ENCODE results near the gene ADIPOQ.
A peak's percentile ranks its signal among the peaks of the same experiment; 100 is the strongest.
"Not testable (repeated sequence)": the region's sequence is repeated elsewhere in the genome, so short reads cannot be mapped to it uniquely, and the experiment has no call there.

Gene ADIPOQ

DNA sequence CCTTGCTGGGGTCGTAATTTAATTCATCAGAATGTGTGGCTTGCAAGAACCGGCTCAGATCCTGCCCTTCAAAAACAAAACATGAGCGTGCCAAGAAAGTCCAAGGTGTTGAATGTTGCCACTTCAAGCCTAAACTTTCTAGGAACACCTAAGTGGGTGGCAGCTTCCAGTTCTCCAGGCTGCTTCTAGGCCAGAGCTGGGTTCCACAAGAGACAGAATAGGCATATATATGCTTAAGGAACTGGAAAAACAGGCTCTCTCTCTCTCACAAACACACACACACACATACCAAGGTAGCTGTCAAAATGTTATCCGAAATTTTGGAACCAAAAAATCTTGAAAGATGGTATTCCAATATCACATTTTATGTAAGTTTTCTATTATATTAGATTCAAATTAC lies 890 bp upstream of the ADIPOQ start:
- H3K4me1 Mint-ChIP-seq (ENCODE audit: low read depth) = peaks cover 53% of the 10 kb centered on the region
- peaks cover 1% of the 10 kb centered on the region for H3K27me3 Mint-ChIP-seq
- intact Hi-C loops (cut with micrococcal nuclease) = no loop called here
- H3K4me3 Mint-ChIP-seq = no peak overlapping the region
- H3K36me3 Mint-ChIP-seq (ENCODE audit: low read depth) = no peaks in the 10 kb centered on the region
- no peaks in the 10 kb centered on the region for H3K9me3 Mint-ChIP-seq
- peak overlapping the region; percentile 41 for H3K27ac Mint-ChIP-seq

DNA sequence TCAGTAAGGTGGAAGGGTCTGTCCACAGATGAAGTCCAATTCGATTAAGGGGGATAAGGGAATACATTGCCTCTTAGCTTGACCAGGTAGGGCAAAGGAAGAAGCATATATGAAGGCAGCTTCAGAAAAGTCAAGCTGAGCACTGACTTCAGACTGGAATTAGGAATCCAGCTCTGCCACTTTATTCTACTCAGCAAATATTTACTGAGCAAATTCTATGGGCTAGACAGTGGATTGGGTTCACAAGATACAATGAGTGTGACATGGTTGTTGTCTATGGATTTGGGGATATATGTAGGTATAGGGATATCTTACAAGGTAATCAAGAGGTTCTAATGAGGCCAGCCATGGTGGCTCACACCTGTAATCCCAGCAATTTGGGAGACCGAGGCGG lies 526 bp downstream of the ADIPOQ start:
- H3K27me3 Mint-ChIP-seq = peaks cover 1% of the 10 kb centered on the region
- intact Hi-C loops (cut with micrococcal nuclease) = no loop called here
- H3K36me3 Mint-ChIP-seq (ENCODE audit: low read depth) = no peaks in the 10 kb centered on the region
- no peak overlapping the region for H3K4me3 Mint-ChIP-seq
- peaks cover 54% of the 10 kb centered on the region for H3K4me1 Mint-ChIP-seq (ENCODE audit: low read depth)
- peak overlapping the region; percentile 52 for H3K27ac Mint-ChIP-seq
- H3K9me3 Mint-ChIP-seq = peaks cover 5% of the 10 kb centered on the region

DNA sequence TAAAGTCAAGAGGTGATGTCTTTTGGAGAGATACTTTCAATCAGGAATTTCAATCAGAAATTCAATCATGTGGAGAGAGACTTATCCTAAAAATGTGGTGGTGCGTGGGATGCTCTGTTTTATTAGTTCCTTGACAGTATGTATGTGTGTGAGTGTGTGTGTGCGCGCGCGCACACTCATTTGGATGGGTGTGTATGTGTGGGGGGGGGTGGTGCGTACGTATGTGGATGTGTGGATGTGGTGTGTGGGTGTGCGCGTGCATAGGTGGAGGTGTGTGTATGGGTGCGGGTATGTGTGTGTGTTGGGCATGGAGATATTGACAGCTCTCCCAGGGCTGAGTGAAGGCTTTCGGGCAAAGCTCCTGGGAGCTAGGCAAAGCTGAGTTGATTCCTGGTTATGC lies 2.4 kb downstream of the ADIPOQ start:
- H3K9me3 Mint-ChIP-seq = peaks cover 8% of the 10 kb centered on the region
- peaks cover 1% of the 10 kb centered on the region for H3K27me3 Mint-ChIP-seq
- no peak overlapping the region for H3K4me3 Mint-ChIP-seq
- intact Hi-C loops (cut with micrococcal nuclease) = loop anchor here (5.0 kb wide), 3 partner anchors 87 to 322 kb away; partner anchors contain the start of gene ST6GAL1
- H3K4me1 Mint-ChIP-seq (ENCODE audit: low read depth) = peaks cover 51% of the 10 kb centered on the region
- H3K36me3 Mint-ChIP-seq (ENCODE audit: low read depth) = no peaks in the 10 kb centered on the region
- H3K27ac Mint-ChIP-seq = peak overlapping the region; percentile 2

DNA sequence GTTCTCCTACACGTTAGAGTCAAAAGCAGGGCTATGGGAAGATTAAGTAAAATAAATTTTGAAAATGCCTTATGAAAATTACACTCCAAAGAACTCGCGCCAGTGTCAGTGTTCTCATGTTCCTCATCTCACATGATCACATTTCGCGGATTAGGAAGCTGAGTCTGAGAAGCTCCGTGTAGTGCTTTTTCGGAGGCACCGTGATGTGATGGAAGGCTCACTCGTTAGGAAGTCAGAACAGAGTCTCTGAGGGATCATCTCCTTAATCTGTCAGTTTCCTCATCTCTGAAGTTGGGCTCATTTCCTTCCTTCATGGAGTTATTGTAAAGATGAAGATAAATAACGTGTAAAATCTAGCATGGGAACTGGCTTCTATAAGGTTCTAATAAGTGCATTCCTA lies 3.2 kb downstream of the ADIPOQ start:
- intact Hi-C loops (cut with micrococcal nuclease) = loop anchor here (5.0 kb wide), 3 partner anchors 87 to 322 kb away; partner anchors contain the start of gene ST6GAL1

DNA sequence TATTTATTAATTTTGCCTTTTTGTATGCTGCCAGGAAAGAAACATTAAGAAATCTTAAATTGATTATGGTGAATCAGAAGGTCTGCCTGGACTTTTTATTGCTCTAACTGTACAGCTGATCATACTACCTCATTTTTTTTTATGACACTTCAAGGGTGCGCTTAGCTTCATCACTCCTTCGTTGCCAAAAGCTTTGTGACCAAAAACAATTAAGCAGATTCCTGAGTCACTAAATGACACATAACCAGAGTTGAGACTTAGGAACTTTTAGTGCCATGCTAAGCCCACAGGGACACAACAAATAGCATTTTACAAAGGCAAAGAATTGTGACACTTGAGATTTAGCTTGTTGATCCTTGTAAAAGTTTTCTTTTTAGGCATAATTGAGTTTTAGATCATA lies 4.9 kb downstream of the ADIPOQ start:
- Mint-ChIP-seq H3K36me3 (ENCODE audit: low read depth) (no peaks in the 10 kb centered on the region), H3K27ac (no peak overlapping the region), H3K4me1 (ENCODE audit: low read depth) (peaks cover 47% of the 10 kb centered on the region), H3K9me3 (peaks cover 17% of the 10 kb centered on the region), H3K27me3 (peaks cover 4% of the 10 kb centered on the region), H3K4me3 (no peak overlapping the region)
- intact Hi-C loops (cut with micrococcal nuclease) = loop anchor here (5.0 kb wide), 3 partner anchors 85 to 320 kb away; partner anchors contain the start of gene ST6GAL1

More for the DNA sequence above, 3.2 kb downstream of the ADIPOQ start:
- Mint-ChIP-seq H3K36me3 (ENCODE audit: low read depth) (no peaks in the 10 kb centered on the region), H3K27me3 (peaks cover 1% of the 10 kb centered on the region), H3K4me3 (no peak overlapping the region), H3K27ac (peak overlapping the region; percentile 59), H3K4me1 (ENCODE audit: low read depth) (peaks cover 47% of the 10 kb centered on the region), H3K9me3 (peaks cover 8% of the 10 kb centered on the region)

DNA sequence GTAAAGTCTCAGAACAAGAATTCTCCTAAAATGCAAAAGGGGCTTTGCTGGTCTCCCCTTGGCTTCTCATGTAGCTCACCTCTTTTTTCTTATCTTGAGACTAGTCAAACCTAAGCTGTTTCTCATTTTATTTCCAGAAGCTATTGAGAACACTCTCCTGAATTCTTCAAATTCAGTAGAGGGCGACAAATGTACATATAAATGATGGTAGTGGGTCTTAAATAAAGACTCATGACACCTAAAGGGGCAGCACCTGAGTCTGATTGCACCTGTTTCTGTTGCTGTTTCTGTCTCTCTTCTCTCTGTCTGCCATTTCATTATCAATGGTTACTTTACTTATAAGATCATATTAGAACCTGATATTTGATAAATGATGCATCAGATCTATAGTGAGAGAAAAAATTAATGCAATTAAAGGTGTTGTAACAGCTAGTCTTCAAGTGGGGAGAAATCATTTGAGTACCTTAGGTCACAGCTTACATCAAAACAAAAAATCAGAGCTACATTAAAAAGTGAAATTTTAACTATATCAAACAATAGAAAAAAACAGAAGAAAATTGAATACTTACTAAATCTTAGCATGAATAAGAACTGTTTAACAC lies 7.0 kb downstream of the ADIPOQ start:
- peaks cover 47% of the 10 kb centered on the region for H3K4me1 Mint-ChIP-seq (ENCODE audit: low read depth)
- no peak overlapping the region for H3K4me3 Mint-ChIP-seq
- H3K36me3 Mint-ChIP-seq (ENCODE audit: low read depth) = no peaks in the 10 kb centered on the region
- peaks cover 17% of the 10 kb centered on the region for H3K9me3 Mint-ChIP-seq
- H3K27me3 Mint-ChIP-seq = peaks cover 4% of the 10 kb centered on the region
- intact Hi-C loops (cut with micrococcal nuclease) = loop anchor here (5.0 kb wide), 3 partner anchors 83 to 318 kb away; partner anchors contain the start of gene ST6GAL1
- H3K27ac Mint-ChIP-seq = no peak overlapping the region

DNA sequence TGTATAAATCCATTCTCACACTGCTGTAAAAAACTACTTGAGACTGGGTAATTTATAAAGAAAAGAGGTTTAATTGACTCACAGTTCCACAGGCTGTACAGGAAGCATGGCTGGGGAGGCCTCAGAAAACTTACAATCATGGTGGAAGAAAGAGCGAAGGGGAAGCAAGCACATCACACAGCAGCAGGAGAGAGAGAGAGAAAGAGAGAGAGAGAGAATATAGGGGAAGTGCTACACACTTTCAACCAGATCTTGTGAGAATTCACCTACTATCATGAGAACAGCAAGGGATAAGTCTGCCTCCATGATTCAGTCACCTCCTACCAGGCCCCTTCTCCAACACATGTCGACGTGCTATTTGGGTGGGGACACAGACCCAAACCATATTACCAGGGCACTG lies 9.3 kb downstream of the ADIPOQ start:
- intact Hi-C loops (cut with micrococcal nuclease); H3K27me3 Mint-ChIP-seq; H3K36me3 Mint-ChIP-seq (ENCODE audit: low read depth); H3K4me3 Mint-ChIP-seq: not testable (repeated sequence)
- peaks cover 17% of the 10 kb centered on the region for H3K9me3 Mint-ChIP-seq
- H3K4me1 Mint-ChIP-seq (ENCODE audit: low read depth) = peaks cover 28% of the 10 kb centered on the region
- H3K27ac Mint-ChIP-seq = peak overlapping the region; percentile 44

DNA sequence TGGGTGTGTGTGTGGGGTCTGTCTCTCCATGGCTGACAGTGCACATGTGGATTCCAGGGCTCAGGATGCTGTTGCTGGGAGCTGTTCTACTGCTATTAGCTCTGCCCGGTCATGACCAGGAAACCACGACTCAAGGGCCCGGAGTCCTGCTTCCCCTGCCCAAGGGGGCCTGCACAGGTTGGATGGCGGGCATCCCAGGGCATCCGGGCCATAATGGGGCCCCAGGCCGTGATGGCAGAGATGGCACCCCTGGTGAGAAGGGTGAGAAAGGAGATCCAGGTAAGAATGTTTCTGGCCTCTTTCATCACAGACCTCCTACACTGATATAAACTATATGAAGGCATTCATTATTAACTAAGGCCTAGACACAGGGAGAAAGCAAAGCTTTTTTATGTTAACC lies 10.5 kb downstream of the ADIPOQ start:
- Mint-ChIP-seq H3K9me3 (peaks cover 18% of the 10 kb centered on the region), H3K27ac (peak overlapping the region; percentile 1), H3K4me1 (ENCODE audit: low read depth) (peaks cover 30% of the 10 kb centered on the region), H3K36me3 (ENCODE audit: low read depth) (no peaks in the 10 kb centered on the region), H3K27me3 (peaks cover 2% of the 10 kb centered on the region), H3K4me3 (no peak overlapping the region)
- intact Hi-C loops (cut with micrococcal nuclease) = no loop called here

DNA sequence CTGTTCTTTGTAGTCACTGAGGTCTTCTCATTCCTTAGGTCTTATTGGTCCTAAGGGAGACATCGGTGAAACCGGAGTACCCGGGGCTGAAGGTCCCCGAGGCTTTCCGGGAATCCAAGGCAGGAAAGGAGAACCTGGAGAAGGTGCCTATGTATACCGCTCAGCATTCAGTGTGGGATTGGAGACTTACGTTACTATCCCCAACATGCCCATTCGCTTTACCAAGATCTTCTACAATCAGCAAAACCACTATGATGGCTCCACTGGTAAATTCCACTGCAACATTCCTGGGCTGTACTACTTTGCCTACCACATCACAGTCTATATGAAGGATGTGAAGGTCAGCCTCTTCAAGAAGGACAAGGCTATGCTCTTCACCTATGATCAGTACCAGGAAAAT lies 11.6 kb downstream of the ADIPOQ start:
- intact Hi-C loops (cut with micrococcal nuclease) = no loop called here
- H3K27ac Mint-ChIP-seq = no peak overlapping the region
- H3K9me3 Mint-ChIP-seq = peaks cover 17% of the 10 kb centered on the region
- H3K4me1 Mint-ChIP-seq (ENCODE audit: low read depth) = peaks cover 29% of the 10 kb centered on the region
- H3K27me3 Mint-ChIP-seq = peaks cover 2% of the 10 kb centered on the region
- no peak overlapping the region for H3K4me3 Mint-ChIP-seq
- H3K36me3 Mint-ChIP-seq (ENCODE audit: low read depth) = no peaks in the 10 kb centered on the region

DNA sequence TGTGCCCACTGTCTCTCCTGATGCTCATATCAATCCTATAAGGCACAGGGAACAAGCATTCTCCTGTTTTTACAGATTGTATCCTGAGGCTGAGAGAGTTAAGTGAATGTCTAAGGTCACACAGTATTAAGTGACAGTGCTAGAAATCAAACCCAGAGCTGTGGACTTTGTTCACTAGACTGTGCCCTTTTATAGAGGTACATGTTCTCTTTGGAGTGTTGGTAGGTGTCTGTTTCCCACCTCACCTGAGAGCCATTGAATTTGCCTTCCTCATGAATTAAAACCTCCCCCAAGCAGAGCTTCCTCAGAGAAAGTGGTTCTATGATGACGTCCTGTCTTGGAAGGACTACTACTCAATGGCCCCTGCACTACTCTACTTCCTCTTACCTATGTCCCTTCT lies 12.4 kb downstream of the ADIPOQ start:
- Mint-ChIP-seq H3K27ac (no peak overlapping the region), H3K27me3 (peaks cover 2% of the 10 kb centered on the region), H3K4me3 (no peak overlapping the region), H3K4me1 (ENCODE audit: low read depth) (peaks cover 25% of the 10 kb centered on the region), H3K9me3 (peaks cover 25% of the 10 kb centered on the region), H3K36me3 (ENCODE audit: low read depth) (no peaks in the 10 kb centered on the region)
- intact Hi-C loops (cut with micrococcal nuclease) = no loop called here

DNA sequence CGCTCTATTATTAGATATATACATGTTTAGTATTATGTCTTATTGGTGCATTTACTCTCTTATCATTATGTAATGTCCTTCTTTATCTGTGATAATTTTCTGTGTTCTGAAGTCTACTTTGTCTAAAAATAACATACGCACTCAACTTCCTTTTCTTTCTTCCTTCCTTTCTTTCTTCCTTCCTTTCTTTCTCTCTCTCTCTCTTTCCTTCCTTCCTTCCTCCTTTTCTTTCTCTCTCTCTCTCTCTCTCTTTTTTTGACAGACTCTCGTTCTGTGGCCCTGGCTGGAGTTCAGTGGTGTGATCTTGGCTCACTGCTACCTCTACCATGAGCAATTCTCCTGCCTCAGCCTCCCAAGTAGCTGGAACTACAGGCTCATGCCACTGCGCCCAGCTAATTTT lies 15.2 kb downstream of the ADIPOQ start:
- Mint-ChIP-seq H3K27me3 (no peaks in the 10 kb centered on the region), H3K4me3 (no peak overlapping the region), H3K9me3 (peaks cover 17% of the 10 kb centered on the region), H3K27ac (no peak overlapping the region), H3K36me3 (ENCODE audit: low read depth) (no peaks in the 10 kb centered on the region), H3K4me1 (ENCODE audit: low read depth) (peaks cover 22% of the 10 kb centered on the region)
- intact Hi-C loops (cut with micrococcal nuclease) = no loop called here

DNA sequence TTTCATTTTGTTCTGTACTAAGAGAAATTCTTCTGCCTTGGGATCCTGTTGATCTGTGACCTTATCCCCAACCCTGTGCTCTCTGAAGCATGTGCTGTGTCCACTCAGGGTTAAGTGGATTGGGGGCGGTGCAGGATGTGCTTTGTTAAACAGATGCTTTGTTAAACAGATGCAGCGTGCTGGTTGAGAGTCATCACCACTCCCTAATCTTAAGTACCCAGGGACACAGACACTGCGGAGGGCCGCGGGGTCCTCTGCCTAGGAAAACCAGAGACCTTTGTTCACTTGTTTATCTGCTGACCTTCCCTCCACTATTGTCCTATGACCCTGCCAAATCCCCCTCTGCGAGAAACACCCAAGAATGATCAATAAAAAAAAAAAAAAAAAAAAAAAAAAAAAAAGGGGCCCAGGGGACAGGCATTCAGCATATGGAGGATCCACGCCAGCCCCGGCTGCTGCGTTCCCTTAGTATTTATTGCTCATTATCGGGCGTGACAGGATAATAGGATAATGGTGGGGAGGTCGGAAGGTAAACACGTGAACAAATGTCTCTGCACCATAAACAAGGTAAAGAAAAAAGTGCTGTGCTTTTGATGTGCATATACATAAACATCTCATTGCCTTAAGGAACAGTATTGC lies 22.8 kb downstream of the ADIPOQ start:
- H3K4me3 Mint-ChIP-seq = not testable (repeated sequence)

DNA sequence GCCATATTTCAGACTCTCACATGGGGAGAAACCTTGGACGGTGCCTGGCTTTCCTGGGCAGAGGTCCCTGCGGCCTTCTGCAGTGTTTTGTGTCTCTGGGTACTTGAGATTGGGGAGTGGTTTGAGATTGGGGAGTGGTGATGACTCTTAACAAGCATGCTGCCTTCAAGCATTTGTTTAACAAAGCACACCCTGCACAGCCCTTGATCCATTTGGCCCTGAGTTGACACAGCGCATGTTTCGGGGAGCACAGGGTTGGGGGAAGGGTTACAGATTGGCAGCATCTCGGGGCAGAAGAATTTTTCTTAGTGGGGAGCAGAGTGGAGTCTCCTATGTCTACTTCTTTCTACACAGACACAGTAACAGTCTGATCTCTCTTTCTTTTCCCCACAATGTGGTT lies 23.6 kb downstream of the ADIPOQ start:
- H3K4me1 Mint-ChIP-seq (ENCODE audit: low read depth) = peaks cover 29% of the 10 kb centered on the region
- H3K9me3 Mint-ChIP-seq; H3K27me3 Mint-ChIP-seq; intact Hi-C loops (cut with micrococcal nuclease); H3K36me3 Mint-ChIP-seq (ENCODE audit: low read depth); H3K4me3 Mint-ChIP-seq; H3K27ac Mint-ChIP-seq: not testable (repeated sequence)

More for the DNA sequence above, 22.8 kb downstream of the ADIPOQ start:
- H3K9me3 Mint-ChIP-seq; H3K27ac Mint-ChIP-seq; H3K36me3 Mint-ChIP-seq (ENCODE audit: low read depth); H3K27me3 Mint-ChIP-seq; intact Hi-C loops (cut with micrococcal nuclease): not testable (repeated sequence)
- peaks cover 21% of the 10 kb centered on the region for H3K4me1 Mint-ChIP-seq (ENCODE audit: low read depth)

DNA sequence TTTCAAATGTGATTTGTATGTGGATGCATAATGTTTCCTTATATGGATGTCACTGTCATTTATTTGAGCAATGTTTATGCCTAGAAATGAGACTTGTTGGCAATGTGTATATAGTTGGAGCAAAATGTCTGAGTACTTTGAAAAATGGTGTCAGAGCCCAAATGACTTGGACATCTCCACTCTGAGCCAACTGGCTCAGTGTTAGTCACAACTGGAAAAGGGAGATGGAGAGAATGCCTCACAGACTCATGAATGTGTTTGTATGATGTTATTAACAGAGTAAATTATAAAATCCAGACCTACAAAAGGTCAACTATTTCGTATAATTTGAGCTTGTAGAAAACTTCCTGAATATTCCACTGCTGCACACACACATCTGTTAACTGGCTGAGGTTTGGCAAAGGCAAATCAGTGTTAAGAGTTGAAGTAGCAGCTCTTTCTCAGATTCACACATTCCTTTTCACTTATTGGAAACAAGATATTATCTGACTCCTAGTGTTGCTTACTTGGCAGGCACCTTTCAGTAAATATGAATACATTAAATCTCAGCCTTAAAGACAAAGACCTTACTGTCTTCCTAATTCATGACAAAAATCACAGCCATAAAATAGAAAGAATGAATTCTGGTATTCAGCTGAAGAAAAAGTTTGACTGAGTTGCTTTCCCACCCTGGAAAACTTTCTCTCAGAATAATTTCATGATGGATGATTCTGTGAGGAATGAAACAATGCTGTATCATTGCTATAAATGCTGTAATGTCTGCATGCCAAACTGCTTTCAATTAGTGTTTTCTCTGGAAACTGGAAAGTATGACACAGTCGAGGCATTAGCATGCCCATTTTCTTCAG lies 27.0 kb downstream of the ADIPOQ start:
- H3K9me3 Mint-ChIP-seq = no peaks in the 10 kb centered on the region
- no peaks in the 10 kb centered on the region for H3K27me3 Mint-ChIP-seq
- peaks cover 28% of the 10 kb centered on the region for H3K4me1 Mint-ChIP-seq (ENCODE audit: low read depth)
- H3K27ac Mint-ChIP-seq = no peak overlapping the region
- no peaks in the 10 kb centered on the region for H3K36me3 Mint-ChIP-seq (ENCODE audit: low read depth)
- intact Hi-C loops (cut with micrococcal nuclease) = no loop called here
- H3K4me3 Mint-ChIP-seq = no peak overlapping the region

Data from dendritic cell treated with granulocyte-macrophage colony-stimulating factor and Interleukin-4, amounts not matched to agents 40 ng/mL and 50 ng/mL, for 4 days (primary cell).